VCaP (cell line): ENCODE measurements around the gene AGRN.
"Not testable (repeated sequence)": the region's sequence is repeated elsewhere in the genome, so short reads cannot be mapped to it uniquely, and the experiment has no call there.

Source experiments
- H3K27ac ChIP-seq: fragments of 450-650 bp; 2 replicates; pipeline ENCODE4 v1.5.1; 2017
- TF ChIP-seq, protein P1 (sequence below): fragments of 450-650 bp; conservative IDR thresholded peaks from 2 replicates; pipeline ENCODE4 v1.5.1; 2017; ENCODE audit warnings: mild to moderate bottlenecking, moderate library complexity

AGRN gene

DNA sequence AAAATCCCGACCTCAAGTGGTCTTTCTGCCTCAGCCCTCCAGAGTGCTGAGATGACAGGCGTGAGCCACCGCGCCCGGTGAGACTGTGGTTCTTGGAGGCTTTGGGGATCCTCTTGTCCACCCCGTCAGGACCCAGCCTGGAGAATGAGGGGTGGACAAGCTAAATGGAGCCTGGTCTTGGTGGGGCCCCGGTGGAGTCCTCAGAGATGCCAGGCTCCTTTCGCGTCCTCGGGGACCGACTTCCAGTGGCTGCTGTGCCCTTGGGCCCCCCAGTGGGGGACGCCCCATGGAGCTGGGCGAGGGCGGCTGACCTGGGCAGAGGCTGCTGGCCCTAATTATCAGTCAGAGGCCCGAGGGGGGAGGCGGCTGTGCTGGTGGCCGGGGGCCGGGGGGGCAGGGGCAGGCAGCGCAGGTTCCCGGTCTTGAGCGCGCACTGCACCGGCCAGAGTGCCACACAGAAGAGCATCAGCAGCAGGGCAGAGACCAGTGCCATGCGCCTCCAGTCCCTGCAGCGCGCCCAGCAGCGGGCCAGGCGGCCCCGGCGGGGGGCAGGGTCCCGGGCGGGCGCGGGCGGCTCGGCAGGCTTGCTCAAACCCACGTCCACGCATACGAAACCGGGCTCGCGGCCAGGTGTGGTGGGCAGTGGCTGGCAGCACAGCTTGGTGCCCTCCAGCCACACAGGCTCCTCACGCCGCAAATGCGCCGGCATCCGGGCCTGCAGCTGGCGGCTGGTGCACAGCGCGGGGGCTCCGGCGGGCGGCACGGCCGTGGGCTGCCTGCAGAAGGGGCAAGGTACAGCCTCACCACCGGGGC lies 51.8 kb downstream of the AGRN start:
- TF ChIP-seq, protein P1, sequence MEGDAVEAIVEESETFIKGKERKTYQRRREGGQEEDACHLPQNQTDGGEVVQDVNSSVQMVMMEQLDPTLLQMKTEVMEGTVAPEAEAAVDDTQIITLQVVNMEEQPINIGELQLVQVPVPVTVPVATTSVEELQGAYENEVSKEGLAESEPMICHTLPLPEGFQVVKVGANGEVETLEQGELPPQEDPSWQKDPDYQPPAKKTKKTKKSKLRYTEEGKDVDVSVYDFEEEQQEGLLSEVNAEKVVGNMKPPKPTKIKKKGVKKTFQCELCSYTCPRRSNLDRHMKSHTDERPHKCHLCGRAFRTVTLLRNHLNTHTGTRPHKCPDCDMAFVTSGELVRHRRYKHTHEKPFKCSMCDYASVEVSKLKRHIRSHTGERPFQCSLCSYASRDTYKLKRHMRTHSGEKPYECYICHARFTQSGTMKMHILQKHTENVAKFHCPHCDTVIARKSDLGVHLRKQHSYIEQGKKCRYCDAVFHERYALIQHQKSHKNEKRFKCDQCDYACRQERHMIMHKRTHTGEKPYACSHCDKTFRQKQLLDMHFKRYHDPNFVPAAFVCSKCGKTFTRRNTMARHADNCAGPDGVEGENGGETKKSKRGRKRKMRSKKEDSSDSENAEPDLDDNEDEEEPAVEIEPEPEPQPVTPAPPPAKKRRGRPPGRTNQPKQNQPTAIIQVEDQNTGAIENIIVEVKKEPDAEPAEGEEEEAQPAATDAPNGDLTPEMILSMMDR: no peak
- H3K27ac ChIP-seq: no peak overlapping the region

DNA sequence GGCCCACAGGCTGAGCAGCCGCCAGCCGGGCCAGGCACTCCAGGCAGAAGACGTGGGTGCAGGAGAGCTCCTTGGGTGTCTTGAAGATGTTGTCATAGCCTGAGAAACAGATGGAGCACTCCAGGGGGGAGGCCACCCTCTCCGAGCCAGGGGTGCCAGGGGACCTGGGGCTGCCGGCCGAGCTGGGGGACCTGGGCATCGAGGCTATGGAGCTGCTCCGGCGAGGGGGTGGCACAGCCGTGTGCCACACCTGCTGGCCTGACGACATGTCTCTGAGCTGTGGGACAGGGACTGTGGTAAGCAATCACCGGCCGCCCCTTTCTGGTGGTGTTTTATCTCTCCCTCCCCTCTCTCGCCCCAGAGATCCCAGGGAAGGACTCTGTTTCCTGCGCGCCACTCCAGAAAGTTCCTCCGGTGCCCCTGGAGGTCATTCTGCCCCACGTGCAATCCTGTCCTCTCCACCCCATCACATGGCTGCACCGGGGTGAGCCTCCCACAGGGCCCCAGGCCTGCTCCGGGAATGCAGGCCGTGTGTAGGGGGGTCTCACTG lies 52.5 kb downstream of the AGRN start:
- 0 out of 2 replicates have a peak overlapping the region, but pooled peaks have one; percentile 71 for H3K27ac ChIP-seq
- TF ChIP-seq, protein P1: no peak

DNA sequence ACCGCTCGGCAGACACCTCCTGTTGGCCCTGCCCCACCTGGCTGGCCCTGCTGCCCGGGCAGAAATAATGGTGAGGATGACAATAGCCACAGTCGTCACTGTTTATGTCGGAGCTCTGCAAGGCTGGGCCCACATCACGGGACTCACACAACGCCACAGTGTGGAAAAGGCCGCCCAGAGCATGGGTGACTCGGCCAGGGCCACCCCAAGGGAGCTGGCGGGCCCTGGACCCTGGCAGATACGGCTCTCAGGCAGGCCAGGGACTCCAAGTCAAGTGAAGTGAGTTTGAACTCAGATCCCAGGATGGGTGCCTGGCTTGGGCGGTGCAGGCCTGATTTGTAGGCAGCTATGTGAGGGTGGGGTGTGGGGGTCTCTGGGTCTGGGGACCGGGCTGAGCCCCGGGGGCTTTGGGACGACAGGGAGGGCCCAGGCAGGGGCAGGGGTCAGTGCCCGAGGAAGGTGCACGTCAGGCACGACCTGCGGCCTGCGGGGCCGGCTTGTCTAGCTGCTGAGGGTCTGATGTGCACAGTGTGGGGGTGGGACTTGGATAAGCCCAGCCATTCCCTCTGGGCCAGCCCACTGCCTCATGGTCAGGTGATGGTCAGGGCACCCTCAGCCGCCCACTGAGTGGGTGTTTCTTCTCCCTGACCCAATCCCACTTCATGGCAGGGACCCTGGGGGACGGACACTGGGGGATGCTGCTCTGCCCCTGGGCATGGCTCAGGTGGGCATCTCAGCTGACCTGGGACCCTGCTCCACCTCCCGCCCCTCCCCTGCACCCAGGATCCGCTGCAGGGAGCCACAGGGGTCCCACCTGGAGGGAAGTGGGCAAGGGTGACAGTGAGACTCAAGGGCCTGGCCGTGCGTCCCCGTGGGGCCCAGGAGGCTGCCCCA lies 53.2 kb downstream of the AGRN start:
- H3K27ac ChIP-seq: peak overlapping the region; percentile 71
- TF ChIP-seq, protein P1: no peak

DNA sequence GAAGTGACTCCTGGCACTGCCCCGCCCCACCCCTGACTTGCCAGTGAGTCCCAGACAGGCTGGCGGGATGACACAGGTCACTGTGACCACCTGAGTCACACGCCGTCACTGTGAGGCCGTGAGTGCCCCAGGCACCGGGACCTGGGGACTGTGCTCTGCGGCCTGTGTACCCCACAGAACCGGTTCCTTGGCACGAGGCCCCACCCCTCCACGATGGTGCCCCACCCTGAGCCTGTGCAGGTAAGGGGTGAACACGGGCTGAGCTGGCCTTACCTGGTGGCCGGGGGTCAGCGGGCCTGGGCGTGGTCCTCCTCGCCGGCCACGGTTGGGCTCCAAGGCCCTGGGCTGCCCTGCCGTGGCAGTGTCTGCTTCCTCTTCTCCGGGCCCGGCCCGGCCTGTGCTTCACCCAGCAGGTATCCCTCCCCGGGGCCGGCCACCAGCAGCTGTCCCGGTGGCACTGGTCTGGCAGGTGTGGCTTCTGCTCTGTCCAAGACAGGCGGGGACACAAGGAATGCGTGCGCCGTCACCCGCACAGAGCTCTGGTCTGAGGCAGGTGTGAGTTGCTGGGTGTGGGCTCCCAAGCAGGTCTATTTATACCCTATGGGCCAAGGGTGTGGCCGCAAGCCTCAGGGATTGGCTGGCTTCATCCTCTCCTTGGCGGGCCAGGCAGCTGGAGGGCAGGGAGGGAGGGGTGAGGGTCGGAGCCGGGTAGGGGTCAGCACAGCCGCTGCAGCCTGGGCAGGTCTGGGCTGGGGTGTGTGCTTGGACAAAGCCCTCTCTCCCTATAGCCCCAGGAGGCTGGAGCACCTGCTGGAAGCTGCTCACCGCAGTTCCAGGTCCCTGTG lies 54.0 kb downstream of the AGRN start, which contains the start of gene RNF223:
TSS of gene RNF223 (minus strand) at position 564 of the 845 bp plus-strand sequence. CDS start 1,740 bp downstream, outside the sequence.
- TF ChIP-seq, protein P1: no peak
- H3K27ac ChIP-seq: peak within 1 kb of the TSS; percentile 71

DNA sequence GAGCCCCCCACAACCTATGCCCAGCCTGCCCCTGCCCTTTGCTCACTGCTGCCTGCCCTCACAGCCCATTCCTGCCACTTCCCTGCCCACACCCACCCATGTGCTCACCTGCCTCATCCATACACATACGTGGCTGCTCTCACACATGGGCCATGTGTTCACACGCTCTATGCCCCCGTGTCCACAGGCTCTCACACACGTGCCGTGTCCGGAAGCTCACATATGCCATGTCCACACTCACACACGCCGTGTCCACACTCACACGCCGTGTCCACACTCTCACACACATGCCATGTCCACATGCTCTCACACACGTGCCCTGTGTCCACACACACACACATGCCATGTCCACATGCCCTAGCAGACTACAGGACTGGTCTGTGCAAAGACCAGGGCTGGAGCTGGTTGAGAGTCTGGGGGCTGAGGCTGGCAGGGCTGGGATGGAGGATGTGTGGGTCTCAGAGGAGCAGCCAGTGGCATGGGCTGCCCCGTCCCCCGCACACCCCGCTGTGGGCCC lies 54.8 kb downstream of the AGRN start:
- TF ChIP-seq, protein P1: no peak
- H3K27ac ChIP-seq: peak overlapping the region; percentile 71

DNA sequence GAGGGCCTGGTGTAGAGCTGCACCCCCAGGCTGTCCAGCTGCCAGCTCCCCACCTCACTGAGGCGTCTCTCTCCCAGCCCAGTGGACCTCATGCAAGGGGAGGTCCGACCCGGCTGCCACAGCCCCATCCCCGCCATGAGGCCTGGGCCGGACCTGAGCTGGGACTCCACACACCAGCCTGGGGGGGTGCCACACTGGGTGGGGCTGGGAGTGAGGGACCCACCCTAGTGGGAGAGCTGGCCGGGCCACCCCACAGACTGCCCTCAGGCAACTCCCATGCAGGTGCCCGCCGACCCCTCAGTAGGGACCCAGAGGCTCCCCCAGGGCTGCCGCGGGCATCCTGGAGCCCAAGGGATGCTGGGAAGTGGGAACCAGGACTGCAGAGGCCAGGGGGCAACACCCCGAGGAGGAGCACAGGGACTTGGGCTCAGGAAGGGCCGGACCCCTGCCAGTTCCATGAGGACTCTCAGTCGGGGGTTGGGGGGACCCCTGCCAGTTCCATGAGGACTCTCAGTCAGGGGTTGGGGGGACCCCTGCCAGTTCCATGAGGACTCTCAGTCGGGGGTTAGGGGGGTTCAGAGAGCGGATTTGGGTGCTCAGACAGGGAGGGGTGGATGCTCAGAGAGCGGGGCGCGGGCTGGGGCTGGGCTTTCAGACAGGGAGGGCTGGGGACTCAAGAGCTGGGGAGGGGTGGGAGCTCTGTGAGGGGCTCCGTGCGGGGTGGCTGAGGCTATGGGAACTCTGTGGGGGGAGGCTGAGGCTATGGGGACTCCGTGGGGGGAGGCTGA lies 55.4 kb downstream of the AGRN start:
- TF ChIP-seq, protein P1: no peak
- no peak overlapping the region; the same call in 1 of the 2 replicates for H3K27ac ChIP-seq

DNA sequence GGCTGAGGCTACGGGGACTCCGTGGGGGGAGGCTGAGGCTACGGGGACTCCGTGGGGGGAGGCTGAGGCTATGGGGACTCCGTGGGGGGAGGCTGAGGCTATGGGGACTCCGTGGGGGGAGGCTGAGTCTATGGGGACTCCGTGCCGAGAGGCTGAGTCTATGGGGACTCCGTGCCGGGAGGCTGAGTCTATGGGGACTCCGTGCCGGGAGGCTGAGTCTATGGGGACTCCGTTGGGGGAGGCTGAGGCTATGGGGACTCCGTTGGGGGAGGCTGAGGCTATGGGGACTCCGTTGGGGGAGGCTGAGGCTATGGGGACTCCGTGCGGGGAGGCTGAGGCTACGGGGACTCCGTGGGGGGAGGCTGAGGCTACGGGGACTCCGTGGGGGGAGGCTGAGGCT lies 57.5 kb downstream of the AGRN start:
- not testable (repeated sequence) for H3K27ac ChIP-seq
